Measurements from ENCODE around the gene DPEP1.

Gene DPEP1

GRCh38 chr16:89573826-89574680 lies 39.4 kb upstream of the DPEP1 start:
- Histone ChIP-seq H3K4me3 (ENCODE audit: low read length) (no peak overlapping the region), H2AFZ (ENCODE audit: low read depth, low read length) (no peak overlapping the region), H3K36me3 (ENCODE audit: insufficient read depth, low read length) (no peaks in the 10 kb centered on the region), H3K27me3 (ENCODE audit: insufficient read depth, low read length) (peaks cover 25% of the 10 kb centered on the region), H3K4me1 (ENCODE audit: insufficient read depth, low read length) (peaks cover 4% of the 10 kb centered on the region), H3K9me3 (ENCODE audit: low read length) (peaks cover 8% of the 10 kb centered on the region)

- H3K4me3 ChIP-seq (ENCODE audit: low read length), result peak overlapping the region; percentile 12
- H3K4me1 ChIP-seq (ENCODE audit: insufficient read depth, low read length), result peaks cover 4% of the 10 kb centered on the region
- H2AFZ ChIP-seq (ENCODE audit: low read depth, low read length), result no peak overlapping the region
- peaks cover 25% of the 10 kb centered on the region for H3K27me3 ChIP-seq (ENCODE audit: insufficient read depth, low read length)
- no peaks in the 10 kb centered on the region for H3K36me3 ChIP-seq (ENCODE audit: insufficient read depth, low read length)
- peaks cover 11% of the 10 kb centered on the region for H3K9me3 ChIP-seq (ENCODE audit: low read length)
These were observed 38.7 kb upstream of the DPEP1 start for GRCh38 chr16:89574681-89575246.

- peaks cover 25% of the 10 kb centered on the region for H3K27me3 ChIP-seq (ENCODE audit: insufficient read depth, low read length)
- peaks cover 11% of the 10 kb centered on the region for H3K9me3 ChIP-seq (ENCODE audit: low read length)
- peaks cover 4% of the 10 kb centered on the region for H3K4me1 ChIP-seq (ENCODE audit: insufficient read depth, low read length)
- H2AFZ ChIP-seq (ENCODE audit: low read depth, low read length), result no peak within 1 kb of the TSS
- H3K4me3 ChIP-seq (ENCODE audit: low read length), result peak within 1 kb of the TSS; percentile 12
- no peaks in the 10 kb centered on the region for H3K36me3 ChIP-seq (ENCODE audit: insufficient read depth, low read length)
These were observed 37.9 kb upstream of the DPEP1 start, which contains the start of gene CPNE7 for GRCh38 chr16:89575247-89576152. CPNE7 (plus strand) TSS chr16:89575758; CDS start chr16:89575898, 140 bp downstream.

- Histone ChIP-seq H3K4me3 (ENCODE audit: low read length) (no peak overlapping the region), H3K27me3 (ENCODE audit: insufficient read depth, low read length) (peaks cover 25% of the 10 kb centered on the region)
These were observed 37.0 kb upstream of the DPEP1 start for GRCh38 chr16:89576153-89577054.

GRCh38 chr16:89577055-89577759 lies 36.2 kb upstream of the DPEP1 start:
- Histone ChIP-seq H3K4me3 (ENCODE audit: low read length) (no peak overlapping the region), H3K4me1 (ENCODE audit: insufficient read depth, low read length) (peaks cover 8% of the 10 kb centered on the region), H3K36me3 (ENCODE audit: insufficient read depth, low read length) (no peaks in the 10 kb centered on the region), H3K27me3 (ENCODE audit: insufficient read depth, low read length) (peaks cover 25% of the 10 kb centered on the region), H2AFZ (ENCODE audit: low read depth, low read length) (no peak overlapping the region), H3K9me3 (ENCODE audit: low read length) (peaks cover 13% of the 10 kb centered on the region)

More at GRCh38 chr16:89576153-89577054, 37.0 kb upstream of the DPEP1 start:
- H2AFZ ChIP-seq (ENCODE audit: low read depth, low read length), result no peak overlapping the region
- peaks cover 4% of the 10 kb centered on the region for H3K4me1 ChIP-seq (ENCODE audit: insufficient read depth, low read length)
- peaks cover 13% of the 10 kb centered on the region for H3K9me3 ChIP-seq (ENCODE audit: low read length)
- no peaks in the 10 kb centered on the region for H3K36me3 ChIP-seq (ENCODE audit: insufficient read depth, low read length)

GRCh38 chr16:89579351-89579750 lies 34.1 kb upstream of the DPEP1 start:
- no peaks in the 10 kb centered on the region for H3K36me3 ChIP-seq (ENCODE audit: insufficient read depth, low read length)
- H3K27me3 ChIP-seq (ENCODE audit: insufficient read depth, low read length), result peaks cover 21% of the 10 kb centered on the region
- H3K9me3 ChIP-seq (ENCODE audit: low read length), result peaks cover 13% of the 10 kb centered on the region
- H2AFZ ChIP-seq (ENCODE audit: low read depth, low read length), result no peak overlapping the region
- no peak overlapping the region for H3K4me3 ChIP-seq (ENCODE audit: low read length)
- peaks cover 10% of the 10 kb centered on the region for H3K4me1 ChIP-seq (ENCODE audit: insufficient read depth, low read length)

GRCh38 chr16:89581045-89581695 lies 32.3 kb upstream of the DPEP1 start:
- Histone ChIP-seq H3K4me1 (ENCODE audit: insufficient read depth, low read length) (peaks cover 5% of the 10 kb centered on the region), H3K9me3 (ENCODE audit: low read length) (peaks cover 13% of the 10 kb centered on the region), H3K4me3 (ENCODE audit: low read length) (no peak overlapping the region), H2AFZ (ENCODE audit: low read depth, low read length) (no peak overlapping the region), H3K36me3 (ENCODE audit: insufficient read depth, low read length) (no peaks in the 10 kb centered on the region), H3K27me3 (ENCODE audit: insufficient read depth, low read length) (peaks cover 11% of the 10 kb centered on the region)

GRCh38 chr16:89581861-89582563 lies 31.4 kb upstream of the DPEP1 start:
- Histone ChIP-seq H2AFZ (ENCODE audit: low read depth, low read length) (no peak overlapping the region), H3K36me3 (ENCODE audit: insufficient read depth, low read length) (no peaks in the 10 kb centered on the region), H3K27me3 (ENCODE audit: insufficient read depth, low read length) (peaks cover 4% of the 10 kb centered on the region), H3K4me1 (ENCODE audit: insufficient read depth, low read length) (peaks cover 5% of the 10 kb centered on the region), H3K9me3 (ENCODE audit: low read length) (peaks cover 7% of the 10 kb centered on the region), H3K4me3 (ENCODE audit: low read length) (no peak overlapping the region)

- H3K4me1 ChIP-seq (ENCODE audit: insufficient read depth, low read length), result peaks cover 5% of the 10 kb centered on the region
- no peak overlapping the region for H2AFZ ChIP-seq (ENCODE audit: low read depth, low read length)
- no peaks in the 10 kb centered on the region for H3K27me3 ChIP-seq (ENCODE audit: insufficient read depth, low read length)
- H3K9me3 ChIP-seq (ENCODE audit: low read length), result peaks cover 5% of the 10 kb centered on the region
- H3K36me3 ChIP-seq (ENCODE audit: insufficient read depth, low read length), result no peaks in the 10 kb centered on the region
- no peak overlapping the region for H3K4me3 ChIP-seq (ENCODE audit: low read length)
These were observed 30.7 kb upstream of the DPEP1 start for GRCh38 chr16:89582614-89583196.

GRCh38 chr16:89583197-89583894 lies 30.1 kb upstream of the DPEP1 start:
- peaks cover 5% of the 10 kb centered on the region for H3K4me1 ChIP-seq (ENCODE audit: insufficient read depth, low read length)
- no peak overlapping the region for H3K4me3 ChIP-seq (ENCODE audit: low read length)
- peaks cover 5% of the 10 kb centered on the region for H3K9me3 ChIP-seq (ENCODE audit: low read length)
- no peaks in the 10 kb centered on the region for H3K36me3 ChIP-seq (ENCODE audit: insufficient read depth, low read length)
- no peak overlapping the region for H2AFZ ChIP-seq (ENCODE audit: low read depth, low read length)
- no peaks in the 10 kb centered on the region for H3K27me3 ChIP-seq (ENCODE audit: insufficient read depth, low read length)
